NK-92 treated with Interleukin-12 subunit alpha and Interleukin-12 subunit beta, amount 100 ng/mL, for 24 hours (cell line): ENCODE measurements around the gene SLAMF8.

ENCODE experiments used
- DNase-seq: peaks from one replicate; lab custom pipeline; 2025; lab: John Stamatoyannopoulos, UW

SLAMF8 gene

DNA sequence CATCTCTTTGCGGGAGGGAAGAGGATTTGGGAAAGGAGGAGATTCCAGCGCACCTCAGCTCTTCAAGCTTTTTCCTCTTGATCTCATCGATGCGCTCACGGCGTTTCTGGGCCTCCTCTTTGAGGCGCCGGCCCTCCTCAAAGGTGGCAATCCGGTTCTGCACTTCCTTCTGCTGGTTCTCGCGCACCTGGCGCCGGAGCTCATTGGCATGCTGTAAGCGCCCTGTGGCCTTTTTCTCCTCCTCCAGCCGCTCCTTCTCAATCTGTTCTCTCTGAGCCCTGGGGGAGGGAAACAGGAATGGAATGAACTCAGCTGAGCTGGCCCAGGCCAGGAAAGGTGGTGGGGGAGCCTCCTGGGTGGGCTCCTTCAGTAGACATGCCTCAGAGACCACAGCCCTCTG, 46.2 kb downstream of the SLAMF8 start:
- DNase-seq, result no peak

DNA sequence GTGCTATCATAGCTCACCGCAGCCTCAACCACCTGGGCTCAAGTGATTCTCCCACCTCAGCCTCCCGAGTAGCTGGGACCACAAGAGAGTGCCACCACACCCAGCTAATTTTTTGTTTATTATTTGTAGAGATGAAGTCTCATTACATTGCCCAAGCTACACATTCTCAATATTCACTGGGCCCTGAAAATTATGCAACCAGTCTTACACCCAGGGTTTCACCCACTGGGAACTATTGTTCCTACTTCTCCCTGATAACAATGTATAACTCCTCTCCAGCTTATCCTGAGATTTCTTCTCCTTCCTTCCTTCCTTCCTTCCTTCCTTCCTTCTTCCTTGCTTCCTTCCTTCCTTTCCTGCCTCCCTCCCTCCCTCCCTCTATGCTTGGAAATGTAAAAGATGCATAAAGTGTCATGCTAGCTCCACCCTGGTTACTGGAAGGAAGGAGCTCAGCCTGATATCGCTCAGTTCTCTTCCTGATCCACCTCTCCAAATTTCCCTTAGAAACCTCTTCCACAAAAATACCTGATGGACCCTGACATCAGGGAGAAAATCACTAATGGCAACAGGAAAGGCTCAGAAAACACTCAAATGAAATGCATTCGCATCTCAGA, 47.0 kb downstream of the SLAMF8 start:
- DNase-seq, result no peak

DNA sequence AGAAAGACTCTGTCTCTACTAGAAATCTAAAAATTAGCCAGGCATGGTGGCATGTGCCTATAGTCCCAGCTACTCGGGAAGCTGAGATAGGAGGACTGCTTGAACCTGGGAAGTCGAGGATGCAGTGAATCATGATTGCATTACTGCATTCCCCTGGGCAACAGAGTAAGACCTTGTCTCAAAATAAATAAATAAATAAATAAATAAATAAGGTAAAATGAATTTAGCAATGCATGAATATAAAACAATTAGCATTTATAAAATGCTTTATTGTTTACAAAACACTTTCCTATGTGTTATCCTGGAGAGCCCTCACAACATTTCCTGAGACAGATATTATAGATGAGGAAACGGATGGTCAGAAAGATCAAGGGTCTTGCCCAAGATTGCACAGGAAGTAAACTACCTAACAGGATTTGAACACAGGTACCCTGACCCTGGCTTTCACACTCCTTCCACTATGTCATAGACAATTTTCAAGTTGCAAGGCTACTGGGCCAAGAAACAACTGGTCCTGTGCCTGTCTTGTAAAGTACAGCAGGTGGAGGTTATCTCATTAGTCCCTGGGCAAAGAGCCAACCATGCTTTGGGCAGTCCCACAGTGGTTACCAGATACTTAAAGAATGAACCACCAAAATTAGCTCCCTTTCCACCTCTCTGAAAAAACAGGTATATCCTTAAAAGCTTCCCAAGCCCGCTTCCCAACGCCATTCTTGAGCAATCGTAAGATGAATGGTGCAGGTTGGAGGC, 51.2 kb downstream of the SLAMF8 start:
- no peak for DNase-seq

DNA sequence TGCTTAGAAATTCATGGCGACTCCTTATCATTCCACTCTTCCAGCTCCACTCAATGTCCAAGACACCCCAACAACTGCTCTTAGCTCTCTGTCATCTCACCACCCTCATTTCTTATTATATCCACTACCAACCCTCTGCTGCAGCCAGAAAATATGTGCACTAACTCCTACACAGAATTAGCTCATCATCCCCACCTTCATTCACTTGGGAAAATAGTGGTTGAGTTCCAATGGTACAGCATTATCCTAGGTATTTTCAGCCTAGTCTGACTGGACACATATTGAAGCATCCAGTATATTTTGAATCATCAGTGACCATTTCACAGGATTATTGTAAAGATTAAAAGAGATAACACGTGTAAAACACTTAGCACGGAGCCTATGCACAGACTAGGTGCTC, 52.5 kb downstream of the SLAMF8 start:
- DNase-seq, result no peak

DNA sequence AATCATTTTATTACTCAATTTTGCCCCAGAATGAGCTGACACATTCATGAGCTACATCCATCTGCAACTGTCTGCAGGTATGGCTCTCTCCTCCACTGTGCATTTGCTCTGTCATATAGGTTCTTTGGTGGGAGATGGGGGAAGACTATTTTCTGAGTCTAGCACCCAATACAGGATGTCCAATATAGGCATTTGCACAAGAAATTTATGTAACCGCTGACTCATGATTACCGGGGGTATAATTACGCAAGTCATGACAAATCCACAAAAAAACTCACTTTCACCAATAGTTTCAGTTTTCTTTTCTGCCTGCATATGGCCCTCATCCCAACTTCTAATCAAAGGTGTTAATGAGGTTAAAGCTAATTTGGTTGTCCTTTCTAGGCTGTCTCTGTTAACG, 53.3 kb downstream of the SLAMF8 start:
- DNase-seq, result no peak

DNA sequence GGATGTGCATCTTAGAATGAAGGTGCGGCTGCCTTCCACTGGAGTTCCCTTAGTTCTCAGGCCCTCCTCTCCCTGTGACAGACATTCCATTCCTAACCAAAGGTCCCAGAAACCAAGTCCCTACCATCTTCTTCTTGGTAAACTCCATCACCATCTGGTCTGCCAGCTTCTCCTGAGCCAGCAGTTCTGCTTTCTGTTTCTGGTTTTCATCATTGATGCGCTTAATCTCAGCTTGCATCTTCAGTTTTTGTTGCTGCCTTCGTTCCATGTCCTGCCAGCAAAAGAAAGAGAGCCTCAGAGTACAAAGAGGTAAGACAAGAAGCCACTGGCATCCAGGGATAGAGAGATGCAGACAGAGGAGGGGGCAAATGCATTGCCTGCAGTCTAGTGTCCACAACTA, 53.8 kb downstream of the SLAMF8 start:
- DNase-seq, result no peak

DNA sequence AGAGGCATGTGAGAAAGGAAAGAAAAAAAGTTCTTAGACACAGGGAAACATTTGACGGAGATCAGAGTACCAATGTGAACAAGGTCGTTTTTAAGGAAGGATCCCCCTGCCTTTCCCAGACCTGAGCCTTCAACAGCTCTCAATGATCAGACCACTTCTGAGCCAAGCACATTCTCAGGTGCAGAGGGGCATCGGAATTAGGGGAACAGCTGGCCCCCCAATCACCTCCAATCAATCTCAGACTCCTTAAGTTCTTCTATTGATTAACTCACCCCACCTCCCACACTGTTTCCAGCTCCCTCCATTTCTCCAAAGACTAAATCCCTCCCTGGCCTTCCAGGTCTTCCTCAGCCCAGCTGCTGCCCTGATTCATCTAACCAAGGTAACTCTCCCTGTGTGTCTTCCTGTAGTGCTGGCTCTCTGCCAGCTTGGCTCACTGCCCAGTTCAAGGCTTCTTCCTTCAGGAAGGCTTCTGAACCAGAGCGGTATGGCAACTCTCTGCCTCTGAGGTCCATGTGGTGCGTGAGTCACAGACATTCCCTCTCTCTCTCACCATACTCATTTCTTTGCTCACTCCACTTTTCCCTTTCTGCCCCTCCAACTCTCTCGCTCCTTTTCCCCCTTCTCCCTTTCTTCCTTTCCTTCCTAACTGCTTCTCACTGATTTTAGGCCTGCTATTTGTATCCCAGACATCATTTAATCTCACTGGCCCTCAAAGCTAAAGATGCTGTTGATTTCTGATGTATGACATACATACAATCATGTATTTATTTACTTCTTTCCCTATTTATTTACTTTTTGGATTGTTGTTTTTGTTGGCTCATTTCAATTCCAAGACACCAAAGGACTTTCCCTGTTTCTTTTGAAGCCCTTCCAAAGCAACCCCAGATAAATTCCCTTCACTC, 55.2 kb downstream of the SLAMF8 start:
- no peak for DNase-seq

DNA sequence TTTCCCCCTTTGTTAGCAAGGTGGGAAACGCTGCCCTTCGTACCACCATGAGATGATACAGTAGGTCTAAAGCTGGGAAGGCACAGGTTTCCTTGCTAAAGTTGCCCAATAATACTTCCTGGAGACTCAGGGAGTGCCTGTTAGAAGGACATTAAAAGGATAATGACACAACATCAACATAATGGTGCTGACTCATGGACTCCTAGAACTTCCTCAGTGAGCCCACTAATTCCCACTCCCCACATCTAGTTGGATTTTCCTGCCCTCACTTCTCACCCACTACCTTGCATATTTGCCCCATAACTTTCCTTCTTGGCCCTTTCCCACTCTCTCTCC, 55.8 kb downstream of the SLAMF8 start:
- no peak for DNase-seq

DNA sequence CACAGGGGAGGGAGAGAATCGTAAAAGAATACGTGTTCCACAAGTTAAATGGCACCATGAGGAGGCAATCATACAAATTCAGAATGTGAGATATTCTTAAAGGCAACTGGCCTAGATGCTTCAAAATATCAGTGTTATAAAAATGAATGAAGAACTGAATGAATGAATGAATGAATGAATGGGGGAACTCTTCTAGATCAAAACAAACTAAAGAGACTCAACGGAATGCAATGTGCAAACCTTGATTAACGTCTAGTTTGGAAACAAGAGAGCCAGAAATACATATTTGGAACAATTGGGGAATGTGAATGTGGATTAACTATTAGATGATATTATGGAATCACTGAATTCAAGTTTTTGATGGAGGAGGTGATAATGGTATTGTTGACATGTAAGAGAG, 56.5 kb downstream of the SLAMF8 start:
- DNase-seq, result no peak

DNA sequence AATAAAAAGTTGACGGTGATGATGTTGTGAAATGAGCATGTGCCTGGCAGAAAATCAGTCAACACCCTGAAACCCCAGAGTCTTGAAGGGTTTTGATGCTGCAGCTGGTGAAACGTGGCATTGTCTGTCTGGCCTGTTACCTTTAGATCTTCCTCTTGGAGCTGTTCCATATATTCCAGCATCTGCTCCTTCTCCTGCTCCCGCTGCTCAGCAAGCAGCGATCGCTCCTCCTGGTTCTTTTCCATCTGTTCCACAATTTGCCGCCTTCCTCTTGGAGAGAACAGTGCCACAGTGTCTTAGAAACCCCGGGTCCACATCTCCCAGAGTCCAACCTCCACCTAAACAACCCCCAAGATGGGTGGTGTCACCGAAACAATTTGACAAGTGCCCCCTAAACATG, 57.6 kb downstream of the SLAMF8 start:
- DNase-seq, result no peak
